M059J (cell line): ENCODE data around the gene CLCNKA. TPM values are rescaled to one million over a fixed set of nuclear protein-coding genes. Genes with fewer than 3 reads are reported as not detected.
"Not testable (repeated sequence)": the region's sequence is repeated elsewhere in the genome, so short reads cannot be mapped to it uniquely, and the experiment has no call there.

Experiments
- DNase-seq: peaks from one replicate; pipeline ENCODE4 v3.0.0-alpha.2; 2012; ENCODE audit warnings: low read depth
- total RNA-seq: library from RNA; depleted of rRNA; stranded (reverse); fragments of >200 nt; shearing (Covaris generic); gene quantifications from 2 replicates; pipeline ENCODE4 v1.2.3, GENCODE V29; 2014; rRNA removed

CLCNKA gene
- total RNA-seq, result 0.42 TPM in 1 of 2 replicates, not detected in the other

DNA sequence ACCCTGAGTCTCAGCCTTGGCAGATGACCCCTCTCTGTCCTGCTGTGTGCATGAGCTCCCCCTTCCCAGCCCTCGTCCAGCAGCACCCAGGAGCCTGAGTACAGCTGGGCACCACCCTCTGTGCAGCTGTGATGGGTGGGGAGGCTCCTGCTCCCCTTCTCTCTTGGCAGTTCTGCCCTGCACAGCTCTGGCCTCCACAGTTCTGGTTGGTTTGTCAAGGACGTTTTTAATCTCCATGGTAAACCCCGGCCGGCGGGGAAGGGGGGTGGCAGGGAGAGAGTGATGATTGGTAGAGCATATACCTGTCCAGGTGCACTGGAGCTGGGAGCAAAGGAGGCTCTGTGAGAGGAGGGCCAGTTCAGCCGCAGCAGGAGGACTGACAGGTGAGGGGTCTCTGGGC, at the start of gene CLCNKA:
TSS of gene CLCNKA (plus strand) at position 356 of the 400 bp plus-strand sequence. CDS start 584 bp downstream, outside the sequence.
- DNase-seq, result no peak

DNA sequence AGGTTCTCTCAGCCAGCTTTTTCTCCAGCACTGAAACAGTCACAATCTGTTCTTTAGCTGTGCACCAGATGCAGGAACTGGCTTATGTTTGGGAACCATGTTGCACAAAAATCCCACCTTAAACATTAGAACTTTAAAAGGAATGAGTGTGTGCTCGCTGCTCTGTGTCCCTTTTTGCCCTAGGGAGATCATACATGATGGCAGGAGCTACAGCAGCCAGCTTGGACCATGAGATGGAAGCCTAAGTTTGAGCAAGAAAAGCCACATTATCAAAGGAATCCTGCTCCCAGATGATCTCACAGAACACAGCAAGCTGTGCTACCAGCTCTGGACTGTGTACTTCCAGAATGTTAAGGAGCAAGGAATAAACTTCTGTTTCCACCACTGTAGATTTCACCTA, 49.4 kb upstream of the CLCNKA start:
- no peak for DNase-seq

- no peak for DNase-seq
Observed at GRCh38 chr1:15973772-15974171, 48.1 kb upstream of the CLCNKA start.

GRCh38 chr1:15974855-15975254, 47.0 kb upstream of the CLCNKA start:
- DNase-seq, result no peak

DNA sequence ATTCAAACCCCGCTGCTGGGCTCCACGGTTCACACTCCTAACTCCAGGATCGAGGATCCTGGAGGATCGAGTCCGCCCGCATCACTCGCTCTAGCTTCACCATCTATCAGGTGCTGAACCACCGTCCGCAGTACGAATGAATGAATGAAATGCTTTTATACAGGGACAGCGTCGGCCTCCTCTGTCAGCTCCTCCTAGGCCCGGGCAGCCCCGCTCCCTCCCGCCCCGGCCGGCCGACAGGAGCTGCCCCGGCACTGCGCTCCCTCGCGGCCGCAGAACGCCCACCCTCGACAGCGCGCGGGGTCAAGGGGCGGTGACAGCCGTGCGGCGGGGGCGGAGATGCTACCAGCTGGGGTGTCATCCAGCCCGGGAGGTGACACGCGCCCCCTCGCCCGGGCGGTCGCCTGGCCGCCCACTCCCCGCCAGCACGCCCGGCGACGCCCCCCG, 46.5 kb upstream of the CLCNKA start:
- DNase-seq, result peak; percentile 55

GRCh38 chr1:15975805-15976680, 45.8 kb upstream of the CLCNKA start, which contains the start of gene ZBTB17:
TSS of gene ZBTB17 (minus strand) at chr1:15976101. CDS start at chr1:15948495, 27,606 bp downstream.
- DNase-seq, result peak; percentile 92

DNA sequence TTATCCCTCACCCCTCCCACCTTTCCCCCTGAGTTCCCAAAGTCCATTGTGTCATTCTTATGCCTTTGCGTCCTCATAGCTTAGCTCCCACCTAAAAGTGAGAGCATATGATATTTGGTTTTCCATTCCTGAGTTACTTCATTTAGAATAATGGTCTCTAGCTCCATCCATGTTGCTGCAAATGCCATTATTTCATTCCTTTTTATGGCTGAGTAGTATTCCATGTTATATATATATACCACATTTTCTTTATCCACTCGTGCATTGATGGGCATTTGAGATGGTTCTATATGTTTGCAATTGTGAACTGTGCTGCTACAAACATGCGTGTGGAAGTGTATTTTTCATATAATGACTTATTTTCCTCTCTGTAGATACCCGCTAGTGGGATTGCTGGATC, 43.9 kb upstream of the CLCNKA start:
- not testable (repeated sequence) for DNase-seq

DNA sequence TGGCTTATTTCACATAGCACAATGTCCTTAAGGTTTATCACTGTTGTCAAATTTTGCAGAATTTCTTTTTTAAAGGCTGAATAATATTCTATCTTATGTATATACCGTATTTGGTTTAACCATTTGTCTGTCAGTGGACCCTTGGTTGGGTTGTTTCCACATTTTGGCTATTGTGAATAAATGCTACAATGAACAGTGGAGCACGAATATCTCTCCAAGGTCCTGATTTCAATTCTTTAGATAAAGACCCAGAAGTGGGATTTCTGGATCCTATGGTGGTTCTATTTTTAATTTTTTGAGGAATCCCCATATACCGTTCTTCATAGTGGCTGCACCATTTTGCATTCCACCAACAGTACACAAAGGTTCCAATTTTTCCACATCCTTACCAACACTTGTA, 40.2 kb upstream of the CLCNKA start:
- no peak for DNase-seq

DNA sequence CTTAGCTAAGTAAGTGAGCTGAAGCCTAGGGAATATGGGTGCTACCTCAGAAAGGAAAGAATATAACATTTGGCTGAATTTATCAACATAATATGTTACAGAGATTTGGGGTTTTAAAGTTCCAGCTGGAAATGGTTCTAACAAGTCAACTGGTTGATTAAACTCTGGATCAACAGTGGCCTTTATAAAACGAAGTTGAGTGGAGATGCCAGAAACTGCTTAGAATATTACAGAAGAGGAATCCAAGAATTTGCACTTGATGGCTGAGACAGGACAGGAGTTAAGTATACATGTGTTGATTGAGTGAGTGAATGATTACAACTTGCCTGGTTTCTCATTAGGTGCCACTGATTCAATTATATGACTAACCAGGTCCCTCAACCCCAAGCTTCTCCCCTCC, 38.6 kb upstream of the CLCNKA start:
- no peak for DNase-seq

GRCh38 chr1:15985611-15986297, 36.1 kb upstream of the CLCNKA start:
- DNase-seq, result peak; percentile 69

DNA sequence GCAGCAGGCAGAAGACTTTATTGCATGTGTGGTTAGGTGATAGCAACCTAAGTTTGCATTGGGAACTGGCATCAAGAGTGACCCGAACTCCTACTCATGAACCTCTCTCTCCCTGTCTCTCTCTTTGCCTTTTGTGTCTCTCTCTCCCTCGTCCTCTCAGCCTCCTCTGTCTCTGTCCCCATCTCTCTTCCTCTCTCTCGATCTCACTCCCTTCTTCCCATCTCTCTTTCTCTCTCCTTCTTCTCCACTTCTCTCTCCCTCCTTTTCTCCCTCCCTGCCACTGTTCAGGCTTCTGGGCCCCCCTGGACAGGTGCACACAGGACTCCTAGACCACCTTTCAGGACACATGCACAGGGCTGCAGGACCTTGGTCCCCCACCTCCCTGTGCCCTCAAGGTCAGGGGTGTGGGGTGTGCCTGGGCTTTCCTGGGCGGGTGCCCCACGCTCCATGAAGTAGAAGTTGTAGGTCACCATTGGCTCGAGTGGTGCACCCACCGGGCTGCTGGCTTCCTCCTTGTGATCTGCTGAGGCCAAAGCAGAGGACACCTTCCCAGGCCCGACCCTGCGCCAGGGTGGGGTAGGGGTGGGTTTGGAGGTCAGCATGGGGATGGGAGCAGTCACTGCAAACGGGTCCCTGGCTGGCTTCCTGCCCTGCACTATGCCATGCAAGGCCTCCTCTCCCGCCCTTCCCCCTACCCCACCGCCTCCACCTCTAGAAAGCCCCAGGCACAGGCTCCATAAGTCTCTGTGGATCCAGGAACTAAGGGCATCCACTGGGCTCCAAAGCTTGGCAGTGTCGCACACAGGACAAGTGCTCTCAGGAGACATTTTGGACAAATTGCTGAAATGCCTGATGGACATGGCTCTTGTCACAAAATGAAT, 32.7 kb upstream of the CLCNKA start:
- DNase-seq, result no peak

DNA sequence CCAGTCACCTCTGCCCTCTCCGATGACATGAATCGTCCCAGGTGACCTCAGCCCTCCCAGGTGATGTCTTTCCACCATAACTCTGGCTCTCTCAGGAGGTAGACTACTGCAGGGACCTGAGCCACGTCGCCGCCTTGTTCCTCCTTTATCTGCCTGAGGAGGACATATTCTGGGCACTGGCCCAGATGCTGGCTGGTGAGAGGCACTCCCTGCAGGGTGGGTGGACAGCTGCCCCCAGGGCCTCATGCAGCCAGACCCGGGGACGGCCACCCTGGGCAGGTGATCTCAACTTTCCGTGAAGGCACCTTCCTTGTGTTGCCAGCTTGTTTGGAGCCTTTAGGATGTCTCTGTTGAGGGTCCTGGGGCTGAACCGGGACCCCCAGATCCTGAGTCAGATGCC, 32.1 kb upstream of the CLCNKA start:
- no peak for DNase-seq

DNA sequence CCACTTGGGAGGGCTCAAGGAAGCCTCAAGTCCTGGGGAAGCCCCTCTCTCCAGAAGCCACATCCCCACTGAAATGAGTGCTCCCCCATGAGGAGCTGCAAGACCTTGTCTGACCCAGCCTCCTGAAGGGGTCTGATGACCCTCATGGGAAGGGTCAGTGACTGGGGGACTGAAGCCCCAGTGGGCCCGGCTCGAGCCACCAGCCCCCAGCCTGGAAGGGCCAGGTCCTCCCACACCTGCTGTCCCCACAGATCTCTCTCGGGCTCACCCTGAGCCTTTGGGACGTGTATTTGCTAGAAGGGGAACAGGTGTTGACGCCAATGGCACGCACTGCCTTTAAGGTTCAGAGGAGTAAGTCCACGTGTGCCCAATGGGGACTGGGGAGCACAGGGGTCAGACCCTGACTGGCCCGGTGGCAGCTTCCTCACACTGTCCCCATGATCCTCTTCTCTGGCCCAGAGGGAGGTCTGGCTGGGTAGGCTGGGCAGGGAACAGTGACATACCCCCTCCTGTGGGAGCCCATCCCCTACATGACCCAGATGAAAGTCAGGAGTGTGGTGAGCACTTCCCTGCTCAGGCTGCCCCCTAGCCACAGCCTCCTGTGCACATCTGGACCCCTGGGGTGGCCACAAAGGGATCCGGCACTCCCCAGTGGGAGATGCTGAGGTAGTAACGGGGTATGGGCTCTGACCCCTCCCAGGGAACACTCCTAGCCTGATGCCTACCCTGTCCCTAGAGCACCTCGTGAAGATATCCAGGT, 30.2 kb upstream of the CLCNKA start:
- DNase-seq, result no peak

DNA sequence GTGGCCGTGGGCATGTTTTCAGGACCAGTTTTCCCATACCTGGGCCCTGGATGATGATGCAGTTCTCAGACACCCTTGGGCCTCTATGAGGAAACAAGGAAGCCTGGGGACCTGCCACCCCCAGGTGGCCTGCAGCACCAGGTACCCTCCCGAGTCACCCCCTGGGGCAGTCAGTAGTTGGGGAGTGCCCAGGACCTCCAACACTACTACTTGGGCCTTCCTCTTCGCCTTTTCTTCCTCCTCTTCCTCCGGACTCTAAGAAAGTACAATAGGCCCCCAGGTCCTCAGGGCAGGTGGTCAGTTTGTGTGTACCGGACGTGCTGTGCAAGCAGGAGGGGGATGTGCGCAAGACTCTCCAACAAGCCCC, 29.7 kb upstream of the CLCNKA start:
- no peak for DNase-seq

GRCh38 chr1:15992582-15993500, 29.0 kb upstream of the CLCNKA start:
- no peak for DNase-seq

- DNase-seq, result no peak
Observed at GRCh38 chr1:15993666-15994065, 28.2 kb upstream of the CLCNKA start.

DNA sequence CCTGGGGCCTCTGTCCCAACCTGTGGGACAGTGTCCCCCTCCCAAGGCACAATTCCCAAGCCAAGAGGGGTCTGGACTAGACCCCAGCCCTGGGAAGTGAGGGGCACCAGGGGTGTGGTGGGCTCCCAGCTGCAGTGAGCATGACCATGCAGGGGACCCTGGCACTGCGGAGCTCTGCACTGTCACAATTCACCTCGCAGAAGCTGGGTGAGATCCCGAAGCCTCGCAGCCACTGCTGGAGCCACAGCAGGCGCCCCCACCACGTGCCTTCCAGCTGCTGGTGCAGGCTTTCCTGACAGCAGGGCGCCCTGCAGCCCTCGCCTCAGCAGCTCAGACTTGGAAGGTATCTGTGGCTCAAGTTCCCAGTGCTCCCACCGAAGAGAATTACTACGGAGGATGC, 27.8 kb upstream of the CLCNKA start:
- no peak for DNase-seq

DNA sequence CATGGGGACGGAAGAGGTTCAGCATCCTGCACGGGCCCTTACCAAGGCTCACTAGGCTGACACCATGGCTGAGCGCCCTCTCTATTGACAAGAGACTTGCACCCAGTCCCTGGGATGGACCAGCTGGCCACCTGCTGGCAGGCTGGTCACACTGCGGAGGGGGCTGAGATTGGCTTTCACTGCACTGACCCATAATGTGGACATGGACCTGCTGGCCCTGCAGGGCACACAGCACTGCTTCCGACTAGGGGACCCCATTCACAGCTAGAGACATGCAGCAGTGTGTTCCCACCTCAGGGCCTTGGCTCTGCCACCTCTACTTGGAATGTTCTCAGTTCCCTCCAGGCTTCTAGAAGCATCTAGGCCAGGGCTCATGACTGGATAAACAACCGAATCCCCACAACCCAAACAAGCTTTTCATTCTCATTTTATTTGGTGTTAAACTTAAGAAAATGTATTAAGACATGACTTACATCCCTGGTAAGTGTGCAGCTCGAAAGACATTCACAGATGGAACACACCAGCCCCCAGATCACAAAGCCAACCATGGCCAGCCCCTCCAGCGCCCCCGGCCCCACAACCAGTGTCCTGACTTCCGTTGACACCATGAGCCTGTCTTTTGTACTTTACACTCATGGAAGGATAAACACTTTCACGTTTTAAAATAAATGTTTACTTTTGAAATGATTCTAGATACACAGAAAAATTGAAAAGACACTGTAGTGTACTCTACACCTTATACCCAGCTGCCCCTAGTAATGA, 27.1 kb upstream of the CLCNKA start:
- DNase-seq, result peak; percentile 63

- DNase-seq, result no peak
Observed at GRCh38 chr1:15997076-15997585, 24.7 kb upstream of the CLCNKA start.
